Sigmoid colon (tissue), 7 donors: Measurements from ENCODE around the gene ADAMTS17. TPM values are rescaled to one million over a fixed set of nuclear protein-coding genes. Genes with fewer than 3 reads are reported as not detected.

Experiments used
- DNase-seq: peaks from one replicate; pipeline ENCODE4 v3.0.0-alpha.2; 2019
- H3K27ac ChIP-seq, 4 donors: fragments of 200-600 bp; sonication (generic); one replicate each; pipeline ENCODE4 v1.5.1; 2016 to 2019; ENCODE audit warnings: mild to moderate bottlenecking in 1 of 4
- H3K27me3 ChIP-seq, 3 donors: fragments of 200-600 bp; sonication (generic); one replicate each; pipeline ENCODE4 v1.5.1; 2019; ENCODE audit warnings: mild to moderate bottlenecking in 1 of 3
- H3K36me3 ChIP-seq, 4 donors: fragments of 200-600 bp; sonication (generic); one replicate each; pipeline ENCODE4 v1.5.1; 2016 to 2019
- H3K4me1 ChIP-seq, 4 donors: fragments of 200-600 bp; sonication (generic); one replicate each; pipeline ENCODE4 v1.5.1; 2017 to 2019
- H3K4me3 ChIP-seq, 4 donors: fragments of 200-600 bp; sonication (generic); one replicate each; pipeline ENCODE4 v1.5.1; 2017 to 2019; ENCODE audit warnings: mild to moderate bottlenecking in 2 of 4, moderate library complexity in 1 of 4
- H3K9me3 ChIP-seq, 4 donors: fragments of 200-600 bp in 3 of 4; sonication (generic) in 3 of 4; one replicate each; pipeline versions ENCODE4 v1.5.1 to v1.6.1; 2013 to 2019
- EP300 ChIP-seq, 4 donors: sonication (generic); formaldehyde crosslinking; IDR thresholded peaks; one replicate each; pipeline ENCODE4 v1.6.1; 2017; ENCODE audit warnings: antibody characterized with exemption in 4 of 4
- POLR2A ChIP-seq, 2 donors: fragments of 450-650 bp; IDR thresholded peaks; one replicate each; pipeline ENCODE4 v1.6.1; 2016; ENCODE audit warnings: antibody characterized with exemption in 2 of 2, mild to moderate bottlenecking in 2 of 2, moderate library complexity in 2 of 2
- POLR2AphosphoS5 ChIP-seq, 4 donors: sonication (generic); formaldehyde crosslinking; IDR thresholded peaks; one replicate each; pipeline ENCODE4 v1.6.1; 2017; ENCODE audit warnings: antibody characterized with exemption in 4 of 4
- WGBS, 2 donors: extraction: QIAGEN DNeasy Blood & Tissue Kit; methylation state at CpG; one replicate each; pipeline ENCODE4 v1.1.7; 2013; 5-methylcytosine and 5-hydroxymethylcytosine counted together
- intact Hi-C: fragments of 100-400 bp; cut with DNase I; formaldehyde crosslinking; loops from one replicate; pipeline ENCODE4 v1.15.1; 2023
- polyA plus RNA-seq, 3 donors: library from polyadenylated mRNA; stranded (reverse); fragments of 200-250 nt; gene quantifications; one replicate each; pipeline ENCODE4 v1.2.3, GENCODE V29; 2013
- total RNA-seq, 4 donors: library from RNA; depleted of rRNA; stranded (reverse); fragments of >200 nt; gene quantifications; one replicate each; pipeline ENCODE4 v1.1.0, GENCODE V29; 2016
- TF ChIP-seq, protein P1 (sequence below), 4 experiments: fragments of 450-650 bp in 3 of 4; fragments of 200-600 bp in 1 of 4; IDR thresholded peaks; one replicate each; pipeline ENCODE4 v1.5.1; 2016 to 2019; ENCODE audit warnings: antibody characterized with exemption in 4 of 4, mild to moderate bottlenecking in 3 of 4, moderate library complexity in 2 of 4
- donor health status: healthy with polysubstance abuse.
- donor health status: Bipolar disorder and iron deficiency.
- donor health status: healthy.

Gene ADAMTS17
- total and polyA plus RNA-seq, 7 donors: 0.46 to 3.6 (median 1.2) TPM

DNA sequence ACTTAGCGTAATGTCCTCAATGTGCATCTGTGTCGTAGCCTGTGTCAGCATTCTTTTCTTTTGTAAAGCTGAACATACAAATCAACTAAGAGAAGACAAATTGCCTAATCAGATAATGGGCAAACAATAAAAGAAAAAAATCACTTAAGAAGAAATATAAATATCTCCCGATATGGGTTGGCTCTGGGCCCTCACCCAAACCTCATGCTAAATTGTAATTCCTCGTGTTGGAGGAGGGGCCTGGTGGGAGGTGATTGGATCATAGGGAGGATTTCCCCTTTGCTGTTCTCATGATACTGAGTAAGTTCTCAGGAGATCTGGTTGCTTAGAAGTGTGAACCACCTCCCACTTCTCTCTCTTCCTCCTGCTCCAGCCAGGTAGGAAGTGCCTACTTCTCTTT, 323.6 kb downstream of the ADAMTS17 start:
- H3K27me3 ChIP-seq: no peaks in the 10 kb centered on the region
- DNase-seq: no peak
- WGBS, 2 donors: 69 to 90% methylated on average over 4 of the region's 4 CpGs
- H3K36me3 ChIP-seq: no peaks in the 10 kb centered on the region
- H3K4me1 ChIP-seq: no peaks in the 10 kb centered on the region
- no peak overlapping the region for H3K27ac ChIP-seq
- TF ChIP-seq EP300 (IDR thresholded peaks at IDR 0.05) (no peak), POLR2A (IDR thresholded peaks at IDR 0.05) (no peak), POLR2AphosphoS5 (IDR thresholded peaks at IDR 0.05) (no peak)
- TF ChIP-seq, protein P1, sequence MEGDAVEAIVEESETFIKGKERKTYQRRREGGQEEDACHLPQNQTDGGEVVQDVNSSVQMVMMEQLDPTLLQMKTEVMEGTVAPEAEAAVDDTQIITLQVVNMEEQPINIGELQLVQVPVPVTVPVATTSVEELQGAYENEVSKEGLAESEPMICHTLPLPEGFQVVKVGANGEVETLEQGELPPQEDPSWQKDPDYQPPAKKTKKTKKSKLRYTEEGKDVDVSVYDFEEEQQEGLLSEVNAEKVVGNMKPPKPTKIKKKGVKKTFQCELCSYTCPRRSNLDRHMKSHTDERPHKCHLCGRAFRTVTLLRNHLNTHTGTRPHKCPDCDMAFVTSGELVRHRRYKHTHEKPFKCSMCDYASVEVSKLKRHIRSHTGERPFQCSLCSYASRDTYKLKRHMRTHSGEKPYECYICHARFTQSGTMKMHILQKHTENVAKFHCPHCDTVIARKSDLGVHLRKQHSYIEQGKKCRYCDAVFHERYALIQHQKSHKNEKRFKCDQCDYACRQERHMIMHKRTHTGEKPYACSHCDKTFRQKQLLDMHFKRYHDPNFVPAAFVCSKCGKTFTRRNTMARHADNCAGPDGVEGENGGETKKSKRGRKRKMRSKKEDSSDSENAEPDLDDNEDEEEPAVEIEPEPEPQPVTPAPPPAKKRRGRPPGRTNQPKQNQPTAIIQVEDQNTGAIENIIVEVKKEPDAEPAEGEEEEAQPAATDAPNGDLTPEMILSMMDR (IDR thresholded peaks at IDR 0.05): no peak
- no peak overlapping the region for H3K4me3 ChIP-seq
- intact Hi-C loops: no loop called here
- peaks cover 0 to 3% (median 0%) of the 10 kb centered on the region in 4 donors for H3K9me3 ChIP-seq

DNA sequence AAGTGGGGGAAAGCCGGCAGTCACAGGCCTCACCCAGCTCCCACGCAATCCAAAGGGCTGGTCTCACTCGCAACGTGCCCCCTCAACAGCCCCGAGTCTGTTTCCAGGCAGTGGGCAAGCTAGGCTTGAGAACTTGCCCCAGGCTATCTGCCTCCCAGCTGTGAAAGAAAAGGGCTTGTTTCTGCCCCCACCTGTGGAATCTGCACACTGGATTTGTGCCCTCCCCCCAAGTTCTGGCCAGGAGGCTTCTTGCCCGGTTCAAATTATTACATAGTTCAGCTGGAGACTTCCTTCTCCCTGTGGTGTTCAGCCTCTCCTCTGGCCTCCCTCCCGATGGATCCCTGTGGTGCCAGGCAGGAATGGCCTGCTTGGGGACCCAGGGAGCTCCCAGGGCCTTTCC, 324.6 kb downstream of the ADAMTS17 start:
- peaks cover 0 to 3% (median 0%) of the 10 kb centered on the region in 4 donors for H3K9me3 ChIP-seq
- no peak overlapping the region for H3K27ac ChIP-seq
- intact Hi-C loops: no loop called here
- no peak overlapping the region for H3K4me3 ChIP-seq
- WGBS, 2 donors: 90 to 93% methylated on average over 7 of the region's 7 CpGs
- TF ChIP-seq, protein P1 (IDR thresholded peaks at IDR 0.05): no peak
- TF ChIP-seq POLR2AphosphoS5 (IDR thresholded peaks at IDR 0.05) (no peak), POLR2A (IDR thresholded peaks at IDR 0.05) (no peak), EP300 (IDR thresholded peaks at IDR 0.05) (no peak)
- DNase-seq: no peak
- no peaks in the 10 kb centered on the region for H3K27me3 ChIP-seq
- no peaks in the 10 kb centered on the region for H3K4me1 ChIP-seq
- no peaks in the 10 kb centered on the region for H3K36me3 ChIP-seq

DNA sequence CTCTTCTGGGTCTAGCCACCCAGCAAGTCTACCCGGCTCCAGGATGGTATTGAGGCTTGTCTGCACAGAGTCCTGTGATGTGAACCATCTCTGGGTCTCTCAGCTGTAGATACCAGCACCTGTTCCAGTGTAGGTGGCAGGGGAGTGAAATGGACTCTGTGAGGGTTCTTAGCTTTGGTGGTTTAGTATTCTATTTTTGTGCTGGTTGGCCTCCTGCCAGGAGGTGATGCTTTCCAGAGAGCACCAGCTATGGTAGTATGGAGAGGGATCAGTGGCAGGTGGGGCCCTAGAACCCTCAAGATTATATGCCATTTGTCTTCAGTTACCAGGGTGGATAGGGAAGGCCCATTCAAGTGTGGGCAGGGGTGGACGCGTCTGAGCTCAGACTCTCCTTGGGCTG, 325.1 kb downstream of the ADAMTS17 start:
- Histone ChIP-seq H3K36me3 (no peaks in the 10 kb centered on the region), H3K9me3 (peaks cover 0 to 3% (median 0%) of the 10 kb centered on the region in 4 donors), H3K27ac (no peak overlapping the region), H3K4me1 (no peaks in the 10 kb centered on the region), H3K27me3 (no peaks in the 10 kb centered on the region), H3K4me3 (no peak overlapping the region)
- intact Hi-C loops: no loop called here
- no peak for DNase-seq
- 96 to 100% methylated on average over 3 of the region's 3 CpGs for WGBS, 2 donors
- TF ChIP-seq POLR2A (IDR thresholded peaks at IDR 0.05) (no peak), EP300 (IDR thresholded peaks at IDR 0.05) (no peak), POLR2AphosphoS5 (IDR thresholded peaks at IDR 0.05) (no peak)
- TF ChIP-seq, protein P1 (IDR thresholded peaks at IDR 0.05): no peak

DNA sequence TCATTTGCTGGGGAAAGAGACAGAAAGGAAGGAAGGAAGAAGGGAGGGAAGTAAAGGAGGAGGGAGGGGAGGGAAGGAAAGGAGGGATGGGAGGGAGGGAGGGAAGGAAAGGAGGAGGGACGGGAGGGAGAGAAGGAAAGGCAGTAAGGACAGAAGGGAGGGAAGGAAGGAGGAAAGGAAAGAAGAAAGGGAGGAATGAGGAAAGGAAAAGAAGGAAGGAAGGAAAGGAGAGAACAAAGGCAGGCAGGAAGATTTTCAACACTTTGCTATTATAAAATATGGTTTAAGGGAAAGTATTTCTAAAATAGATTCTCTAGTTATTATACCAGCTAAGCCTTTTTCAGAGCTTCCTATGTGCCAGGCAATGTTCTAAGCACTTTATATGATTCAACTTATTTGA, 330.5 kb downstream of the ADAMTS17 start:
- no peak overlapping the region for H3K27ac ChIP-seq
- intact Hi-C loops: no loop called here
- WGBS, 2 donors: 65 to 73% methylated on average over 1 of the region's 1 CpG
- no peak overlapping the region for H3K4me3 ChIP-seq
- TF ChIP-seq POLR2AphosphoS5 (IDR thresholded peaks at IDR 0.05): no peak
- TF ChIP-seq EP300 (IDR thresholded peaks at IDR 0.05): no peak
- no peak for TF ChIP-seq POLR2A (IDR thresholded peaks at IDR 0.05)
- TF ChIP-seq, protein P1 (IDR thresholded peaks at IDR 0.05): no peak
- no peaks in the 10 kb centered on the region for H3K9me3 ChIP-seq
- H3K4me1 ChIP-seq: no peaks in the 10 kb centered on the region
- H3K36me3 ChIP-seq: no peaks in the 10 kb centered on the region
- DNase-seq: no peak
- no peaks in the 10 kb centered on the region for H3K27me3 ChIP-seq

DNA sequence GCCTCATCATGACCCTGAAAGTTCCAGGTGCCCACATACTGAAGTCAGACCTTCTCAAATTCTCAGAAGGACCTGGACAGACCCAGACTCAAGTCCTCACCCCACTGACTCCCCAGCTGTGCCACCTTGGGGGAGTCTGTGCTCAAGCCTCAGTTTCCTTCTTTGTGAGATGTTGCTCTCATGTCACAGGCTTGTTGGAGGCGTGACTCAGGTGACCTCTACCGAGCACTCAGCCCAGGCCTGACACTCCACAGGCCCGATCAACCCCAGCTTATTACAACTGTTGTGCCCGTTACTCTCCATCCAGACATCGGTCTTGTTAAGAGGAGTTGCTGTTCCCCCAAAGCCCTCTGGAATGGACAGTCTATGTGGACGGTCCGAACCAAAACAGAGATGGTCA, 332.4 kb downstream of the ADAMTS17 start:
- no peaks in the 10 kb centered on the region for H3K4me1 ChIP-seq
- H3K9me3 ChIP-seq: no peaks in the 10 kb centered on the region
- H3K27me3 ChIP-seq: no peaks in the 10 kb centered on the region
- TF ChIP-seq POLR2A (IDR thresholded peaks at IDR 0.05): no peak
- no peak for TF ChIP-seq POLR2AphosphoS5 (IDR thresholded peaks at IDR 0.05)
- TF ChIP-seq, protein P1 (IDR thresholded peaks at IDR 0.05): no peak
- no peak for TF ChIP-seq EP300 (IDR thresholded peaks at IDR 0.05)
- no peaks in the 10 kb centered on the region for H3K36me3 ChIP-seq
- no peak overlapping the region for H3K27ac ChIP-seq
- 88 to 95% methylated on average over 7 of the region's 7 CpGs for WGBS, 2 donors
- no peak for DNase-seq
- H3K4me3 ChIP-seq: no peak overlapping the region
- intact Hi-C loops: no loop called here
